Ishikawa (cell line): Measurements from ENCODE around the gene NEU4.

Source experiments
- NFIC ChIP-seq: IDR thresholded peaks from 2 replicates; pipeline ENCODE4 v1.6.1; 2012
- RAD21 ChIP-seq: IDR thresholded peaks from 2 replicates; pipeline ENCODE4 v1.6.1; 2012; ENCODE audit warnings: low read depth
- REST ChIP-seq: IDR thresholded peaks from 2 replicates; pipeline ENCODE4 v1.6.1; 2012; ENCODE audit warnings: low read depth, mild to moderate bottlenecking
- USF1 ChIP-seq: IDR thresholded peaks from 2 replicates; pipeline ENCODE4 v1.6.1; 2012

- TF ChIP-seq REST (no peak), NFIC (no peak), USF1 (no peak), RAD21 (no peak)
Measured at GRCh38 chr2:241814643-241815476, 5.9 kb downstream of the NEU4 start.
